ENCODE measurements around the gene HIBCH.
"Not testable (repeated sequence)": the region's sequence is repeated elsewhere in the genome, so short reads cannot be mapped to it uniquely, and the experiment has no call there.

HIBCH gene

GRCh38 chr2:190277234-190278112, 42.2 kb downstream of the HIBCH start:
- H3K4me3 ChIP-seq (replicated peaks; ENCODE audit: insufficient read depth, low read length): no peak overlapping the region
- TF ChIP-seq GABPA (IDR thresholded peaks at IDR 0.05; ENCODE audit: low read depth): no peak
- TF ChIP-seq CTCF (IDR thresholded peaks at IDR 0.05; ENCODE audit: insufficient read depth, low read length): no peak
- no peak for TF ChIP-seq POLR2AphosphoS5 (IDR thresholded peaks at IDR 0.05; ENCODE audit: low read depth)
- TF ChIP-seq REST (IDR thresholded peaks at IDR 0.05; ENCODE audit: insufficient replicate concordance, low read depth): no peak
- TF ChIP-seq SPI1 (IDR thresholded peaks at IDR 0.05; ENCODE audit: borderline replicate concordance, low read depth): no peak
- no peak for DNase-seq (ENCODE audit: low read depth in 1 of 2, low spot score in 1 of 2)

GRCh38 chr2:190272457-190272842, 47.2 kb downstream of the HIBCH start:
- no peaks in the 10 kb centered on the region for H3K27me3 ChIP-seq (ENCODE audit: insufficient read depth, poor library complexity, severe bottlenecking)
- TF ChIP-seq SPI1 (IDR thresholded peaks at IDR 0.05; ENCODE audit: borderline replicate concordance, low read depth) (no peak), POLR2AphosphoS5 (IDR thresholded peaks at IDR 0.05; ENCODE audit: low read depth) (no peak), GABPA (IDR thresholded peaks at IDR 0.05; ENCODE audit: low read depth) (no peak), REST (IDR thresholded peaks at IDR 0.05; ENCODE audit: insufficient replicate concordance, low read depth) (no peak), CTCF (IDR thresholded peaks at IDR 0.05; ENCODE audit: insufficient read depth, low read length) (no peak)
- DNase-seq (ENCODE audit: low read depth in 1 of 2, low spot score in 1 of 2): no peak
- no peak overlapping the region for H3K27ac ChIP-seq (replicated peaks)
- H3K4me3 ChIP-seq (replicated peaks; ENCODE audit: insufficient read depth, low read length): no peak overlapping the region

More at GRCh38 chr2:190277234-190278112, 42.2 kb downstream of the HIBCH start:
- no peak overlapping the region for H3K27ac ChIP-seq (replicated peaks)
- no peaks in the 10 kb centered on the region for H3K27me3 ChIP-seq (ENCODE audit: insufficient read depth, poor library complexity, severe bottlenecking)

- no peak overlapping the region for H3K27ac ChIP-seq (replicated peaks)
- no peak for TF ChIP-seq SPI1 (IDR thresholded peaks at IDR 0.05; ENCODE audit: borderline replicate concordance, low read depth)
- H3K4me3 ChIP-seq (replicated peaks; ENCODE audit: insufficient read depth, low read length): no peak overlapping the region
- DNase-seq (ENCODE audit: low read depth in 1 of 2, low spot score in 1 of 2): no peak
- no peaks in the 10 kb centered on the region for H3K27me3 ChIP-seq (ENCODE audit: insufficient read depth, poor library complexity, severe bottlenecking)
Measured at GRCh38 chr2:190271783-190272456, 47.7 kb downstream of the HIBCH start.

GRCh38 chr2:190270298-190270697, 49.3 kb downstream of the HIBCH start:
- Histone ChIP-seq H3K27ac (replicated peaks) (no peak overlapping the region), H3K27me3 (ENCODE audit: insufficient read depth, poor library complexity, severe bottlenecking) (no peaks in the 10 kb centered on the region), H3K4me3 (replicated peaks; ENCODE audit: insufficient read depth, low read length) (no peak overlapping the region)
- TF ChIP-seq POLR2AphosphoS5 (IDR thresholded peaks at IDR 0.05; ENCODE audit: low read depth): no peak
- TF ChIP-seq REST (IDR thresholded peaks at IDR 0.05; ENCODE audit: insufficient replicate concordance, low read depth): no peak
- no peak for TF ChIP-seq GABPA (IDR thresholded peaks at IDR 0.05; ENCODE audit: low read depth)
- TF ChIP-seq CTCF (IDR thresholded peaks at IDR 0.05; ENCODE audit: insufficient read depth, low read length): no peak
- TF ChIP-seq SPI1 (IDR thresholded peaks at IDR 0.05; ENCODE audit: borderline replicate concordance, low read depth): no peak
- no peak for DNase-seq (ENCODE audit: low read depth in 1 of 2, low spot score in 1 of 2)

- not testable (repeated sequence) for DNase-seq (ENCODE audit: low read depth in 1 of 2, low spot score in 1 of 2); H3K4me3 ChIP-seq (replicated peaks; ENCODE audit: insufficient read depth, low read length); H3K27me3 ChIP-seq (ENCODE audit: insufficient read depth, poor library complexity, severe bottlenecking); H3K27ac ChIP-seq (replicated peaks)
Measured at GRCh38 chr2:190269699-190270098, 49.9 kb downstream of the HIBCH start.

Data from HL-60 (cell line).